Naive thymus-derived CD4-positive, alpha-beta T cell (primary cell): ENCODE measurements around the gene NPLOC4. TPM values are rescaled to one million over a fixed set of nuclear protein-coding genes. Genes with fewer than 3 reads are reported as not detected.
A peak's percentile ranks its signal among the peaks of the same experiment; 100 is the strongest.

Source experiments
- ATAC-seq: fragments of 150-1000 bp; cut with Tn5 transposase; 2 replicates; pipeline ENCODE4 v1.10.0; 2021; ENCODE audit warnings: mild to moderate bottlenecking, moderate library complexity
- CTCF ChIA-PET: fragments of 350-600 bp; sonication (Branson Sonifier 250); formaldehyde crosslinking; loops from one replicate; lab custom pipeline; 2021; ENCODE audit warnings: antibody characterized with exemption; lab: Charles Lee
- POLR2A ChIA-PET: fragments of 350-600 bp; sonication (Branson Sonifier 250); formaldehyde crosslinking; loops from one replicate; lab custom pipeline; 2021; ENCODE audit warnings: antibody characterized with exemption, inconsistent platforms; lab: Charles Lee
- DNase-seq, 9 donors: peaks; one replicate each; pipeline versions ENCODE4 v3.0.0 to v3.0.0-alpha.2; 2020 to 2022; ENCODE audit warnings: mixed read lengths in 1 of 9
- H3K27ac ChIP-seq: one replicate; pipeline ENCODE4 v1.7.0; 2013; ENCODE audit warnings: mild to moderate bottlenecking, low read depth, low read length, moderate library complexity
- H3K27me3 ChIP-seq, 2 donors: one replicate each; pipeline ENCODE4 v1.7.0; 2013; ENCODE audit warnings: low read length in 2 of 2, mild to moderate bottlenecking in 2 of 2, moderate library complexity in 2 of 2; ENCODE audit not compliant: control insufficient read depth in 2 of 2, insufficient read depth in 2 of 2
- H3K36me3 ChIP-seq, 3 experiments: 1 replicate in 2 of 3; 2 replicates in 1 of 3; pipeline ENCODE4 v1.7.0; 2013; ENCODE audit warnings: low read length in 3 of 3, mild to moderate bottlenecking in 3 of 3, moderate library complexity in 1 of 3; ENCODE audit not compliant: insufficient read depth in 3 of 3, control insufficient read depth in 2 of 3
- H3K4me1 ChIP-seq, 2 donors: one replicate each; pipeline ENCODE4 v1.7.0; 2013; ENCODE audit warnings: low read length in 2 of 2, mild to moderate bottlenecking in 2 of 2, moderate library complexity in 1 of 2; ENCODE audit not compliant: control insufficient read depth in 2 of 2, insufficient read depth in 2 of 2
- H3K4me3 ChIP-seq: 2 replicates; pipeline ENCODE4 v1.7.0; 2013; ENCODE audit warnings: mild to moderate bottlenecking, low read length
- H3K9me3 ChIP-seq, 3 experiments: 1 replicate in 2 of 3; 2 replicates in 1 of 3; pipeline ENCODE4 v1.7.0; 2013; ENCODE audit warnings: low read length in 3 of 3; ENCODE audit not compliant: control insufficient read depth in 2 of 3
- H3K27ac Mint-ChIP-seq, 9 donors: one replicate each; pipeline ENCODE4 v1.8.0; 2020 to 2022; ENCODE audit warnings: mixed read lengths in 9 of 9, mild to moderate bottlenecking in 8 of 9, moderate library complexity in 5 of 9, inconsistent platforms in 2 of 9
- H3K27me3 Mint-ChIP-seq, 5 donors: one replicate each; pipeline ENCODE4 v1.8.0; 2021 to 2022; ENCODE audit warnings: mixed read lengths in 5 of 5, mild to moderate bottlenecking in 1 of 5
- H3K36me3 Mint-ChIP-seq, 5 donors: one replicate each; pipeline ENCODE4 v1.8.0; 2020 to 2022; ENCODE audit warnings: mixed read lengths in 5 of 5, mild to moderate bottlenecking in 3 of 5, inconsistent platforms in 1 of 5
- H3K4me1 Mint-ChIP-seq, 7 donors: one replicate each; pipeline ENCODE4 v1.8.0; 2020 to 2022; ENCODE audit warnings: mixed read lengths in 7 of 7, mild to moderate bottlenecking in 3 of 7, inconsistent platforms in 1 of 7
- H3K4me3 Mint-ChIP-seq, 10 donors: one replicate each; pipeline ENCODE4 v1.8.0; 2020 to 2022; ENCODE audit warnings: mild to moderate bottlenecking in 10 of 10, mixed read lengths in 10 of 10, moderate library complexity in 6 of 10, inconsistent platforms in 2 of 10
- H3K9me3 Mint-ChIP-seq, 11 donors: one replicate each; pipeline ENCODE4 v1.8.0; 2020 to 2022; ENCODE audit warnings: mixed read lengths in 11 of 11, mild to moderate bottlenecking in 4 of 11, inconsistent platforms in 1 of 11, moderate library complexity in 1 of 11
- intact Hi-C, 2 donors: fragments of 100-400 bp; cut with micrococcal nuclease; formaldehyde crosslinking; loops; one replicate each; pipeline ENCODE4 v1.15.1; 2023
- polyA plus RNA-seq, 2 donors: library from polyadenylated mRNA; unstranded; fragments of 300-500 nt; fragmentation: Illumina TruSeq; gene quantifications; one replicate each; pipeline ENCODE4 v1.2.3, GENCODE V29; 2021
- total RNA-seq, 6 experiments: library from RNA in 5 of 6; stranded (reverse) in 5 of 6; gene quantifications; 1 replicate in 5 of 6; 2 replicates in 1 of 6; pipeline ENCODE4 v1.2.3 and lab custom pipeline; 2021 to 2026

NPLOC4 gene
- total and polyA plus RNA-seq, 7 experiments from 2014 or later, result 47.8 to 125 (median 84.2) TPM

- no peaks in the 10 kb centered on the region for H3K27me3 Mint-ChIP-seq
- POLR2A ChIA-PET, result no interaction called here
- Histone ChIP-seq H3K27me3 (no peaks in the 10 kb centered on the region), H3K9me3 (no peaks in the 10 kb centered on the region), H3K4me1 (peaks cover 0 to 5% of the 10 kb centered on the region in 2 donors), H3K4me3 (no peak overlapping the region), H3K27ac (no peak overlapping the region), H3K36me3 (peaks cover 11 to 65% (median 17%) of the 10 kb centered on the region in 3 experiments)
- H3K4me3 Mint-ChIP-seq, result no peak overlapping the region
- CTCF ChIA-PET, result no interaction called here
- ATAC-seq, result no peak
- no peak for DNase-seq
- H3K4me1 Mint-ChIP-seq, result peaks cover 14 to 39% (median 19%) of the 10 kb centered on the region in 7 donors
- peak overlapping the region in 1 of 9 donors; percentile 21 for H3K27ac Mint-ChIP-seq
- no peaks in the 10 kb centered on the region for H3K9me3 Mint-ChIP-seq
- intact Hi-C loops, result no loop called here
- peaks cover 9 to 42% (median 22%) of the 10 kb centered on the region in 5 donors for H3K36me3 Mint-ChIP-seq
Observed at GRCh38 chr17:81616877-81617276, 20.0 kb downstream of the NPLOC4 start.

DNA sequence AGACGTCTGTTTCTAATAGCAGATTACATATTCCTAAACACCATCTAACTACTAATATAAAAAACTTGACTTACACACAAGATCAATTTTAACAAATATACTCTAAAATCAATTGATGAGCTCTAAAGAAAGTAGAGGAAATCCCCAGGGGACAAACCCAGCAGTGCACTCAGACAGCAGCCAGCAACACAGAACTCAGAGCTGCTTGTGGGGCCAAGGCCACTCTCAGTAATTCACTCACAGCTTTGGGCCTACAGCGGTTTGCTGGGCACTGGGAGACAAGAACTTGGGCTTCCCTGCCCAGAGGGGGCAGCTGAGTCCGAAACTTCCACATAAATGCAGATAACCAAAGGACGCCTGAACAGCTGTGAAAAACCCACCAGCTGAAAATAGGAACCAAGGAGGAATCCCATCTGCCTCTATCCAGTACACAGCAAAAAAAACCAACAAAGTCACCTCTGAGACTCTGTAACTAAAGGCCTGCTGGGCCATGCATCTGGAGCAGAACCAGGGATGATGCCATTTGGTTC lies 21.4 kb downstream of the NPLOC4 start:
- peaks cover 0 to 5% of the 10 kb centered on the region in 2 donors for H3K4me1 ChIP-seq
- POLR2A ChIA-PET, result no interaction called here
- H3K27me3 ChIP-seq, result no peaks in the 10 kb centered on the region
- Mint-ChIP-seq H3K9me3 (no peaks in the 10 kb centered on the region), H3K4me1 (peaks cover 14 to 38% (median 19%) of the 10 kb centered on the region in 7 donors), H3K27ac (peak overlapping the region in 5 of 9 donors; percentile 48 to 81 (median 51)), H3K4me3 (no peak overlapping the region), H3K36me3 (peaks cover 5 to 28% (median 11%) of the 10 kb centered on the region in 5 donors), H3K27me3 (no peaks in the 10 kb centered on the region)
- H3K4me3 ChIP-seq, result no peak overlapping the region
- H3K9me3 ChIP-seq, result no peaks in the 10 kb centered on the region
- no peak overlapping the region for H3K27ac ChIP-seq
- DNase-seq (no peak), ATAC-seq (no peak)
- H3K36me3 ChIP-seq, result peaks cover 5 to 57% (median 6%) of the 10 kb centered on the region in 3 experiments
- CTCF ChIA-PET, result interaction anchor here (0.5 to 0.6 kb wide), 3 partner anchors 13 to 47 kb away, joined by 3 to 6 read pairs (median 3); no protein-coding TSS in a partner anchor
- intact Hi-C loops, result no loop called here

GRCh38 chr17:81612172-81612970 lies 24.5 kb downstream of the NPLOC4 start:
- H3K36me3 ChIP-seq, result peaks cover 13 to 81% (median 15%) of the 10 kb centered on the region in 3 experiments
- no peak overlapping the region for H3K27ac Mint-ChIP-seq
- peaks cover 0 to 35% (median 13%) of the 10 kb centered on the region in 5 donors for H3K36me3 Mint-ChIP-seq
- H3K4me3 ChIP-seq, result no peak overlapping the region
- no peak overlapping the region for H3K27ac ChIP-seq
- intact Hi-C loops, result no loop called here
- H3K9me3 Mint-ChIP-seq, result no peaks in the 10 kb centered on the region
- no peaks in the 10 kb centered on the region for H3K9me3 ChIP-seq
- peaks cover 14 to 38% (median 21%) of the 10 kb centered on the region in 7 donors for H3K4me1 Mint-ChIP-seq
- H3K27me3 Mint-ChIP-seq, result no peaks in the 10 kb centered on the region
- H3K4me3 Mint-ChIP-seq, result no peak overlapping the region
- no peak for DNase-seq
- CTCF ChIA-PET, result no interaction called here
- no peaks in the 10 kb centered on the region for H3K27me3 ChIP-seq
- H3K4me1 ChIP-seq, result peaks cover 0 to 5% of the 10 kb centered on the region in 2 donors
- POLR2A ChIA-PET, result no interaction called here
- no peak for ATAC-seq

DNA sequence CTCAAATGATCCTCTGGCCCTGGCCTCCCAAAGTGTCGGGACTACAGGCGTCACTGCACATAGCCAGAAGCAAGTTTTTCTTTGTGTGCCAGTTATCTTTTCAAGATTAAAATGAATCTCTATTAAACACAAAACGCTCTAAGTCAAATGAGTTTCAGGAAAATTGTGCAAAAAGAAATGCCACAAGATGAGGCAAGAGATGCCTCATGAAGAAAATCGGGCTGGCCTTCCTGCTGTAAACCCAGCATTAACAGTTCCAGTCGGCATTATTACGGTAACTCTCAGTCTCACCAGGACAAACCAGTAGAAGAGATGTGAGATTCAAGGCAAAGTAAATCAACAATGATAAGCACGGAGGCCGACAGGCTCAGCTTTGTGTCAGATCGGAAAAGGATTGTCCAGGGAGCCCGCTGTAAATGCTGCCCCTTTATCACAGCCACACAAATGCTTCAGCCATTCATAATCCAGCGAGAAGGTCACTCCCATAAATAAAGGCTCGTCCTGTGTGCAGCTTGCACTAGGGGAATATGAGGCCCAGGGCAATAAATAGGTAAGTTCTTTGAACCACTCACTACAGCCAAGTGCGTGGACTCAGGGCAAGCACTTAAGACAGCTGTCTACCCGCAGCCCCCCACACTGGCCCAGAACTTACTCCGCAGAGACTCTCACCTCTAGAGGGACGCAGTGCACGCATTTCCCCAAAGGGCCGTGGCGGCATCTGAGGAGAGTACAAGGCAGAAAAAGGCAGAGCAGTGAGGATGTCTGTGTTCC lies 27.2 kb downstream of the NPLOC4 start:
- no peaks in the 10 kb centered on the region for H3K9me3 Mint-ChIP-seq
- ChIA-PET POLR2A (no interaction called here), CTCF (no interaction called here)
- H3K4me3 Mint-ChIP-seq, result no peak overlapping the region
- no peak overlapping the region for H3K27ac Mint-ChIP-seq
- peaks cover 5 to 22% (median 6%) of the 10 kb centered on the region in 7 donors for H3K4me1 Mint-ChIP-seq
- no peaks in the 10 kb centered on the region for H3K4me1 ChIP-seq
- peaks cover 0 to 38% (median 5%) of the 10 kb centered on the region in 5 donors for H3K36me3 Mint-ChIP-seq
- no peaks in the 10 kb centered on the region for H3K27me3 ChIP-seq
- DNase-seq, result no peak
- no peaks in the 10 kb centered on the region for H3K9me3 ChIP-seq
- no peak overlapping the region for H3K4me3 ChIP-seq
- H3K27ac ChIP-seq, result no peak overlapping the region
- H3K27me3 Mint-ChIP-seq, result no peaks in the 10 kb centered on the region
- H3K36me3 ChIP-seq, result peaks cover 14 to 78% (median 18%) of the 10 kb centered on the region in 3 experiments
- ATAC-seq, result no peak
- intact Hi-C loops, result no loop called here

DNA sequence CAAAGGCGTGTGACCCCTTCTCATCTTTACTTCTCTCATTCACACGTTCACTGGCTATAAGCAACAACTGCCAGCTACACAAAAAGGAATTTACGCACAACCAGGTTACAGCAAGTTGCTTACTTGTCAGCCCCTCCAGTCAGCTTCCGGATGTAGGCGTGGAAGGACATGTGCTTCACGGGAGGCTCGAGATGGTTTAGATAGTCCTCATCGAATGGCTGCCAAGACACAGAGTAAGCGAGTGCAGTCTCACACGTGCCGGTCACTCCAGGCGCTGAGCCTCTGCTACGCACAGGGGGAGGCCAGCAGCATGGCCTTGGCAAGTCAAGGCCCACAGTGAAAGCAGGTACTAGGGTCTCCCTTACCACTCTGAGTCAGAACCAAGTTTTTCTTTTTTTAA lies 28.3 kb downstream of the NPLOC4 start:
- DNase-seq (no peak), ATAC-seq (no peak)
- Histone ChIP-seq H3K4me3 (no peak overlapping the region), H3K9me3 (no peaks in the 10 kb centered on the region), H3K27ac (no peak overlapping the region), H3K4me1 (no peaks in the 10 kb centered on the region), H3K27me3 (no peaks in the 10 kb centered on the region), H3K36me3 (peaks cover 22 to 79% (median 25%) of the 10 kb centered on the region in 3 experiments)
- ChIA-PET POLR2A (interaction anchor here (0.6 to 1.3 kb wide), 2 partner anchors 32 to 829 kb away, joined by 3 to 4 read pairs; no protein-coding TSS in a partner anchor), CTCF (no interaction called here)
- intact Hi-C loops, result no loop called here
- no peak overlapping the region for H3K4me3 Mint-ChIP-seq
- no peak overlapping the region for H3K27ac Mint-ChIP-seq
- peaks cover 0 to 11% (median 0%) of the 10 kb centered on the region in 7 donors for H3K4me1 Mint-ChIP-seq
- H3K9me3 Mint-ChIP-seq, result no peaks in the 10 kb centered on the region
- H3K36me3 Mint-ChIP-seq, result peaks cover 4 to 40% (median 11%) of the 10 kb centered on the region in 5 donors
- H3K27me3 Mint-ChIP-seq, result no peaks in the 10 kb centered on the region

DNA sequence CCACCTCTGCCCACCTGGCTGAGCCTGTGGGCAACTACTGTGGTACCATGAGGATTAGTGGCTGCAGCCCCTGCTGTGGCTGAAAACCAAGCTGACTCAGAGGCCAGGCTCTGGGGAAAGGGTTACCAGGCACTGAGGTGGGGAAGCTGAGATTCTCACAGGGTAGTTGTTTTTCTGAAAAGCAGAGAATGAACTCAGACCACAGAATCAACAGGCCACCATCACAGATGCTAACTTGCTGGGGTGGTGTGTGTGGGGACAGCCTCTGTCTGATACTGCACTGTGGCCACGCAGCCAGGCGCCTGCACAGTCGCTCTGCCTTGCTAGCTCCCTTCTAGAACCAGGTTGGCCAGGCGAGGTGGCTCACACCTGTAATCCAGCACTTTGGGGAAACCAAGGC lies 28.8 kb downstream of the NPLOC4 start:
- Mint-ChIP-seq H3K4me3 (no peak overlapping the region), H3K27ac (no peak overlapping the region), H3K36me3 (peaks cover 4 to 39% (median 11%) of the 10 kb centered on the region in 5 donors), H3K9me3 (no peaks in the 10 kb centered on the region), H3K27me3 (no peaks in the 10 kb centered on the region), H3K4me1 (peaks cover 0 to 6% (median 0%) of the 10 kb centered on the region in 7 donors)
- H3K9me3 ChIP-seq, result no peaks in the 10 kb centered on the region
- H3K4me3 ChIP-seq, result no peak overlapping the region
- H3K36me3 ChIP-seq, result peaks cover 20 to 76% (median 22%) of the 10 kb centered on the region in 3 experiments
- ATAC-seq (no peak), DNase-seq (no peak)
- no peak overlapping the region for H3K27ac ChIP-seq
- no peaks in the 10 kb centered on the region for H3K4me1 ChIP-seq
- intact Hi-C loops, result no loop called here
- ChIA-PET POLR2A (interaction anchor here (0.6 to 1.3 kb wide), 2 partner anchors 32 to 830 kb away, joined by 3 to 4 read pairs; no protein-coding TSS in a partner anchor), CTCF (interaction anchor here (0.7 kb wide), 1 partner anchor 89 kb away, joined by 3 read pairs; no protein-coding TSS in a partner anchor)
- H3K27me3 ChIP-seq, result no peaks in the 10 kb centered on the region
